ENCODE data around the gene CAPN12. TPM values are rescaled to one million over a fixed set of nuclear protein-coding genes. Genes with fewer than 3 reads are reported as not detected.

Gene CAPN12
- total and polyA plus RNA-seq, 10 donors, result 9.0 to 33.3 (median 16.0) TPM

GRCh38 chr19:38735257-38735686, 9.0 kb downstream of the CAPN12 start:
- H3K36me3 ChIP-seq, result peaks cover 0 to 24% (median 13%) of the 10 kb centered on the region in 6 donors
- peak; percentile 90 for DNase-seq
- H3K9me3 ChIP-seq, result no peaks in the 10 kb centered on the region
- peak overlapping the region; percentile 74 to 88 (median 83) for H3K27ac ChIP-seq
- peak overlapping the region; percentile 33 to 79 (median 42) for H3K4me3 ChIP-seq
- WGBS, 5 donors, result 16 to 38% (median 27%) methylated on average over 10 to 18 of the region's 18 CpGs
- intact Hi-C loops (cut with DNase I; ENCODE audit: low total_unique reads), result no loop called here
- TF ChIP-seq, protein P1, sequence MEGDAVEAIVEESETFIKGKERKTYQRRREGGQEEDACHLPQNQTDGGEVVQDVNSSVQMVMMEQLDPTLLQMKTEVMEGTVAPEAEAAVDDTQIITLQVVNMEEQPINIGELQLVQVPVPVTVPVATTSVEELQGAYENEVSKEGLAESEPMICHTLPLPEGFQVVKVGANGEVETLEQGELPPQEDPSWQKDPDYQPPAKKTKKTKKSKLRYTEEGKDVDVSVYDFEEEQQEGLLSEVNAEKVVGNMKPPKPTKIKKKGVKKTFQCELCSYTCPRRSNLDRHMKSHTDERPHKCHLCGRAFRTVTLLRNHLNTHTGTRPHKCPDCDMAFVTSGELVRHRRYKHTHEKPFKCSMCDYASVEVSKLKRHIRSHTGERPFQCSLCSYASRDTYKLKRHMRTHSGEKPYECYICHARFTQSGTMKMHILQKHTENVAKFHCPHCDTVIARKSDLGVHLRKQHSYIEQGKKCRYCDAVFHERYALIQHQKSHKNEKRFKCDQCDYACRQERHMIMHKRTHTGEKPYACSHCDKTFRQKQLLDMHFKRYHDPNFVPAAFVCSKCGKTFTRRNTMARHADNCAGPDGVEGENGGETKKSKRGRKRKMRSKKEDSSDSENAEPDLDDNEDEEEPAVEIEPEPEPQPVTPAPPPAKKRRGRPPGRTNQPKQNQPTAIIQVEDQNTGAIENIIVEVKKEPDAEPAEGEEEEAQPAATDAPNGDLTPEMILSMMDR (IDR thresholded peaks at IDR 0.05 in 8 of 11, conservative IDR thresholded peaks at IDR 0.05 in 3 of 11), result no peak
- TF ChIP-seq POLR2A (IDR thresholded peaks at IDR 0.05), result no peak
- peak; percentile 20 to 63 (median 56) for TF ChIP-seq POLR2AphosphoS5 (IDR thresholded peaks at IDR 0.05)
- H3K4me1 ChIP-seq, result peaks cover 21 to 79% (median 64%) of the 10 kb centered on the region in 6 donors
- H3K27me3 ChIP-seq (replicated peaks in 1 of 7), result peaks cover 0 to 15% (median 0%) of the 10 kb centered on the region in 7 donors

GRCh38 chr19:38734426-38735256, 9.6 kb downstream of the CAPN12 start:
- DNase-seq, result peak; percentile 89
- Histone ChIP-seq H3K4me1 (peaks cover 21 to 80% (median 67%) of the 10 kb centered on the region in 6 donors), H3K27me3 (replicated peaks in 1 of 7) (peaks cover 0 to 15% (median 0%) of the 10 kb centered on the region in 7 donors), H3K4me3 (peak overlapping the region; percentile 33 to 79 (median 42)), H3K9me3 (no peaks in the 10 kb centered on the region), H3K36me3 (peaks cover 0 to 31% (median 15%) of the 10 kb centered on the region in 6 donors), H3K27ac (peak overlapping the region; percentile 74 to 88 (median 83))
- intact Hi-C loops (cut with DNase I; ENCODE audit: low total_unique reads), result no loop called here
- TF ChIP-seq, protein P1 (IDR thresholded peaks at IDR 0.05 in 8 of 11, conservative IDR thresholded peaks at IDR 0.05 in 3 of 11), result no peak
- peak; percentile 36 to 78 (median 65) for TF ChIP-seq POLR2AphosphoS5 (IDR thresholded peaks at IDR 0.05)
- 10 to 30% (median 19%) methylated on average over 7 to 13 of the region's 13 CpGs for WGBS, 5 donors

GRCh38 chr19:38734176-38734425, 10.2 kb downstream of the CAPN12 start:
- Histone ChIP-seq H3K27ac (peak overlapping the region; percentile 74 to 88 (median 83)), H3K36me3 (peaks cover 0 to 36% (median 21%) of the 10 kb centered on the region in 6 donors), H3K27me3 (replicated peaks in 1 of 7) (peaks cover 0 to 15% (median 0%) of the 10 kb centered on the region in 7 donors), H3K4me3 (peak overlapping the region in 6 of 8 donors; percentile 33 to 79 (median 44)), H3K9me3 (no peaks in the 10 kb centered on the region), H3K4me1 (peaks cover 22 to 83% (median 72%) of the 10 kb centered on the region in 6 donors)
- TF ChIP-seq, protein P1 (IDR thresholded peaks at IDR 0.05 in 8 of 11, conservative IDR thresholded peaks at IDR 0.05 in 3 of 11), result no peak
- no peak for TF ChIP-seq POLR2AphosphoS5 (IDR thresholded peaks at IDR 0.05)
- TF ChIP-seq POLR2A (IDR thresholded peaks at IDR 0.05), result no peak
- intact Hi-C loops (cut with DNase I; ENCODE audit: low total_unique reads), result no loop called here
- no peak for DNase-seq
- WGBS, 5 donors, result 15 to 33% (median 26%) methylated on average over 3 to 4 of the region's 4 CpGs

GRCh38 chr19:38733493-38734175, 10.6 kb downstream of the CAPN12 start:
- DNase-seq, result no peak
- 38 to 61% (median 57%) methylated on average over 6 of the region's 6 CpGs for WGBS, 5 donors
- intact Hi-C loops (cut with DNase I; ENCODE audit: low total_unique reads), result no loop called here

More at GRCh38 chr19:38733493-38734175, 10.6 kb downstream of the CAPN12 start:
- H3K9me3 ChIP-seq, result no peaks in the 10 kb centered on the region
- H3K4me3 ChIP-seq, result peak overlapping the region in 2 of 8 donors; percentile 46 to 79
- peak overlapping the region; percentile 74 to 88 (median 83) for H3K27ac ChIP-seq
- peaks cover 0 to 41% (median 26%) of the 10 kb centered on the region in 6 donors for H3K36me3 ChIP-seq
- peaks cover 25 to 88% (median 77%) of the 10 kb centered on the region in 6 donors for H3K4me1 ChIP-seq
- H3K27me3 ChIP-seq (replicated peaks in 1 of 7), result peaks cover 0 to 15% (median 0%) of the 10 kb centered on the region in 7 donors
- TF ChIP-seq POLR2A (IDR thresholded peaks at IDR 0.05) (no peak), POLR2AphosphoS5 (IDR thresholded peaks at IDR 0.05) (peak in 2 of 3 donors; percentile 47 to 52)
- TF ChIP-seq, protein P1 (IDR thresholded peaks at IDR 0.05 in 8 of 11, conservative IDR thresholded peaks at IDR 0.05 in 3 of 11), result no peak
